Urothelium cell line (cell line): Measurements from ENCODE around the gene ESR2.
"Not testable (repeated sequence)": the region's sequence is repeated elsewhere in the genome, so short reads cannot be mapped to it uniquely, and the experiment has no call there.

Source experiments
- DNase-seq: peaks from one replicate; pipeline ENCODE4 v3.0.0; 2011; ENCODE audit warnings: low spot score, mixed read lengths
- FAIRE-seq: peaks from 2 replicates; lab custom pipeline; 2011; peaks lifted over from hg19 to GRCh38; lab: Jason Lieb, UNC

Gene ESR2

DNA sequence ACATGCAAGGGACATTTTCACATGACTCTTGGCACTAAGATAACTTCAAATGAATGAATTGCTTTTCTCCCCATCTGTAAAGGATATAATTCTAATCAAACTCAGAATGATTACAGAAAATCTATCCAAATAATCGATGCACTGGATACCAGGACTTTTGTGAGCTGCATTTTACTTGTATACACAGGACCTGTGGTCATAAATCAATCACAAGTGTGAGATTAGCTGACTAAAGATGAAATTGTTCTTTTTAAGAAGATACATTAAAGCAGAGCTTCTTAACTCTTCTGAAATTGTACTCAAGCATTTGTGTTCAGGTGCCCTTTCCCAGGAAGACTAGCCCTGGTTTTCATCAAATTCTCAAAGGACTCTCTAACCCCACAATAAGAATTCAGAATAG lies 66.3 kb downstream of the ESR2 start:
- no peak for DNase-seq
- no peak for FAIRE-seq

DNA sequence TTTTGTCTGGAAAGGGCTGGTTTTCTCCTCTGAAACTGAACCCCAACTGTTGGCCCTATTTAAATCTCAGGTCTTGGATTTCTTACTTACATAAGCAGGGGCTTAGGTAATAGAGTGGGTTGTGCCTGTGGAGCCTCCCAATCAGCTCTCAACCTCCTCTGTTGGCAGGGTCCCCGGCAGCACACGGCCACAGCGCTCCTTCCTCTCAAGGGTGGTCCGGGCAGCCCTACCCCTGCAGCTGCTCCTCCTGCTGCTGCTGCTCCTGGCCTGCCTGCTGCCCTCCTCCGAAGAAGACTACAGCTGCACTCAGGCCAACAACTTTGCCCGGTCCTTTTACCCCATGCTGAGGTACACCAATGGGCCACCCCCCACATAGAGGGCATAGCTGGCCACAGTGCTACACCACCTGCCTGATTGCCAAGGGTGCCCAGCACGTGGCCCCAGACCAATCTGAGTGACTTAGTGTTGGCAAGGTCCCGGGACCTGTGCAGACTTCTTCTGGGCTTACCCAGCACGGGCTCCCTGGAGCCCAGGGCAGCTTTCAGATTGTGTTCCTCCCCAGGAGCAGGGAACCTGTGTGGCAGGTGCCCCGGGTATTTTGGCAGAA lies 68.9 kb downstream of the ESR2 start:
- DNase-seq (no peak), FAIRE-seq (no peak)

DNA sequence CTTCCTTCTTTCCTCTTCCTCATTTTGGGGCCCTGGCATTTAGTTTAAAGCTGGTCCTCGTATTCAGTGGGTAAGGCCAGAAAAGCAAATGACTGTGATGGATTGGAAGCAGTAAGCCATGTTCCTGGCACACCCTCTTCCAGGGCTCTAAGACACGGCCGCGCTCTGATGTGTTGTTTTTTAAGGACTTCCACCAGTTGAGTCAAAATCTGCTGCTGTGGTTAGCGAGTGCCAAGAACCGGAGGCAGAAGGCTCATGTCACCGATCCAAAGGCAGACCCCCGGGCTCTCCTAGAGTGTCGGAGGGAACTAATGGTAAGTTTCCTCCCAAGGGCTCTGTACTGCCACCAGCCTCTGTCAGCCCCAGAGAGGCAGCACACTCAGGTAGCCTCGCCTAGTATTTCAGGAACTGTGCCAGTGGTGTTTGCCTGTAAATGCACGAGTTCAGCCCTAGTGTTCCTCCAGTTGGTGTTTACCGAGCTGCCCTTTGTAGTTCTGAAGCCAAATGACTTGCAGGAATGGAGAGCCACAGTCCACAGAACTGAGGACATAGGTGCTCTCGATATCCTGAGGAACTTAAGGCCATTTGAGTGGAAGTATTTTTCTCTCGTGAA lies 72.7 kb downstream of the ESR2 start:
- FAIRE-seq: peak; percentile 66

DNA sequence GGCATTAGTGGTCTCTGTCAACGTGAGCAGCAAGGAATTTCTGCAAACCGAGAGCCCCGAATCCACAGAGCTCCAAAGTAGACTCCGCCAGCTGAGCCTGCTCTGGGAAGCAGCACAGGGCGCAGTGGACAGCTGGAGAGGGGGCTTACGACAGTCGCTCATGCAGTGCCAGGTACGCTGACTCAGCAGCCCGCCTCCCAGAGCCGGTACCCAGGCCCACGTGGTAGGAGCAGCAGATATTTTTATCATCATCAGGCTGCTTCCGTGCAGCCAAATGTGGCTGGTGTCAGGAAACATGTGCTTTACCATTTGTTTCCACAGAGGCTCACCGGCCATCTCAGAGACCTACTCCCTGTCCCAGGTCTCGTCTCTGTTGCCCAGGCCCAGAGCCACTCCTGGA lies 73.7 kb downstream of the ESR2 start:
- DNase-seq: no peak
- peak; percentile 59 for FAIRE-seq

More for the DNA sequence above, 72.7 kb downstream of the ESR2 start:
- no peak for DNase-seq

DNA sequence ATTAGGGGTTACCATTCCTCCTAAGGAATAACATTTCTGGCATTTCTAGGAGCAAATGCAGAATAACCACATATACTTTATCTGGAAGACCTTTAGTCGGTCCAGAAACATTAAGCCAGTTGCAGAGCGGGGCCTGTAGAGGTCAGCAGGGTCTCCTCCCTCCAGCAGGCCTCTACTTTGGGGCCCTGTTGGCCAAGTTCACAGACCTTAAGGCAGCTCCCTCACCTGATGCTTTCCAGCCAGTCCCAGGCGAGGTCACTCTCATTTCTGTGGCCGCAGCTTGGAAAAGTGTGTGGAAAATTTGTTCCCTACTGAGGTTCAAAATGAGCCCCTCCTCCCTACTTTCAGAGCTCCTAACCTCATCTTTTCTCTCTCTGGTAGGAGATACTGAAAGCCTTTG lies 74.1 kb downstream of the ESR2 start:
- no peak for FAIRE-seq
- DNase-seq: no peak

DNA sequence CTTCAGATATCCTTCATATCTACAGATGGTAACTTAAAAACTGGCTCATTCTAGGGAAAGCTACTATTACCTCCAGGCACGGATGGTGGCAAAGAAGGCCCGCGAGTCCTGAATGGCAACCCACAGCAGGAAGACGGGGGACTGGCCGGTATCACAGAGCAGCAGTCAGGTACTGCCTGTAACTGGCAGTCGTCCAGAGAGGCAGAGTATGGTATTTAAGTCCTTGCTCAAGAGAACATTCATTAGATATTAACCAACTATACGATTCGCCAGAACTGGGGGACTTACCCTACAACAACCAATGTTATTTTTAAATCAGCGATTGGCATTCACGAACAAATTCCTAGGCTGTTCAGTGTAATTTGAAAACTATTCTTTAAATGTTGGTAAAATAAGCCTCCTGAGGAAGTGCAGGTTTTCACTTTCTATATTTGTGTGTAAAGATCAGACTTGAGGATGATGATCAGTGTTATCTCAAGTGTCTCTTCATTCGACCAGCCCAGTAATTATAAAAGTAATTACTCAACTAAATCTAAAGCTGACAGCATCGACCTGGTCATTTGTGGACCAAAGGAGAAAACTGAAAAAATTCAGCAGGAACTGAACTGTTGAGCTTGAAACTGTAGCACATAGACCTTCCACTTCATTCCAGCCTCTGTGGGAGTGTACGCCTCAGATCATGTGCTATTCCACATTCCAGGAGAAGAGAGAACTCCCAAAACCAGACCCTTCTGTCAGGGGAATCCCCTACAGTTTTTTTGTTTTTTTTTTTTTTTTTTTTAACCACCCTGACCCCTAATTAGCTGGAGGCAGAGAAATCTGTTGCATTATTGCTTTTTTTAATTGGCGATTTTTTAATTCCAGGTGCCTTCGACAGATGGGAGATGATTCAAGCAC lies 75.6 kb downstream of the ESR2 start:
- FAIRE-seq (no peak), DNase-seq (no peak)

DNA sequence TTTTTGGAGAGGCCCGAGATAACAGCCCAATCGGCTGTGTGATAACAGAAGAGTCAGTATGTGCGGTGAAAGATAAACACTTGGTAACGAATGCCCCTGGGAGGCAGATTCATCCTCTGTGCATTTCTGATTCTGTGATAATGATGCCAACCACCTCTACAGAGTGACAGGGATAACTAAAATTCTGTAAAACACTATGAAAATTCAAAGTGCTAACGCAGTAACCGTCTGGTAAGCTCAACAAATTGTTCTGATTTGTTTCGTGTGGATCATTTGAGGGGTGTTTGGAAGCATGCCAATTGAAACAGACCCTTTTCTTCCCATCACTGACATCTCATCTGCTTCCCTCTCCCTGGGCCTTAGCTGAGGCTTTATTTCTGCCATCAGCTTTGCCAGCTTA lies 76.3 kb downstream of the ESR2 start:
- peak; percentile 37 for FAIRE-seq
- DNase-seq: no peak

DNA sequence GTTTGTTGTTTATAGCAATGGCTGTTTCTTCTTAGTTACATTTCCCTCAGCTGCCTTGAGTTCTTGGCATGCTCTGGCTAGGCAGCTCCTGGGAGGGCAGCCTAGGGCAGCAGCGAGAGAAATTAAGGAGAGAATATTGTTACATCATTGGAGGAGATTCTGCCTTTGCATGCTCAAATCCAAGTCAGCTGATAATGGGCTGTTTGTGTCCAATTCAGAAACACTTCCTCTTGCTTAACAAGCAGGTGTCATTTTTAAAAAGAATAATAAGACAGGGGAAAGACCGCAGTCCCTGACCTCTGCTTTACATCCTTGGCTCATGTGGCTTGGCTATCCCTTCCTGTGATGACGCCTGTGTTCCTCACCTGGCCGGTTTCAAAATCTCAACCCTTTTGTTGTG lies 76.9 kb downstream of the ESR2 start:
- no peak for DNase-seq
- FAIRE-seq: no peak

DNA sequence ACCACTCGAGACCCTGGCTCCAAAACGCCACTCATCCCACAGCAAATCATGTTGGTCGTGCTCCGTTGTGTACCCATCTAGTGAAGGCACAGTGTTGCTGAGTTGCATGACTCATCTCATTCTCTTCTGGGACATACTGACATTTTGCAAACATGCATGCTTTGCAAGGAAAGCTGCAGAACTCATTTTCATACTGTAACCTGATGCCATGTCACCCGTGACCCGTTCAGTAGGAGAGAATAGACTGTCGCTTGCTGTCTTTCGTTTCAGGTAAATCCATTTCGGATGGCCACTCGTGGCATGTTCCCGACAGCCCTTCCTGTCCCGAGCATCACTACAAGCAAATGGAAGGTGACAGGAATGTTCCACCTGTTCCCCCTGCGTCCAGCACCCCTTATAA lies 78.2 kb downstream of the ESR2 start:
- FAIRE-seq (peak; percentile 96), DNase-seq (no peak)

DNA sequence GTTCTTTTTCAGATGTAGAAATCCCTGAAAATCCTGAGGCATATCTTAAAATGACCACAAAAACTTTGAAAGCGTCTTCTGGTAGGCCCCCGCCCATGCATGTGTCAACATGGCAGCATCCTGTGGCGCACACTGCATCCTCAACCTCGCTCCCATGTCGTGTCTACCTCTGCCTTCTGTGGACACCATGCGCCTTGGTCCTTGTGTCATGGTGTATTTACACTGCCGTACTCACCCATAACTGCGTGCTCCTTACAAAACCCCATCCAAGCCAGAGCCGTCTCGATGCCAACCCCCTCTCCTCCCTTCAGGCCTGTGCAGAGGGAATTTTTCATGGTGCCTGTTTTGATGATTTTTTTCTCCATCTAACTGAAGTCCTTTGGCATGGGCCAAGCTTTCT lies 78.9 kb downstream of the ESR2 start:
- peak; percentile 98 for FAIRE-seq
- no peak for DNase-seq

DNA sequence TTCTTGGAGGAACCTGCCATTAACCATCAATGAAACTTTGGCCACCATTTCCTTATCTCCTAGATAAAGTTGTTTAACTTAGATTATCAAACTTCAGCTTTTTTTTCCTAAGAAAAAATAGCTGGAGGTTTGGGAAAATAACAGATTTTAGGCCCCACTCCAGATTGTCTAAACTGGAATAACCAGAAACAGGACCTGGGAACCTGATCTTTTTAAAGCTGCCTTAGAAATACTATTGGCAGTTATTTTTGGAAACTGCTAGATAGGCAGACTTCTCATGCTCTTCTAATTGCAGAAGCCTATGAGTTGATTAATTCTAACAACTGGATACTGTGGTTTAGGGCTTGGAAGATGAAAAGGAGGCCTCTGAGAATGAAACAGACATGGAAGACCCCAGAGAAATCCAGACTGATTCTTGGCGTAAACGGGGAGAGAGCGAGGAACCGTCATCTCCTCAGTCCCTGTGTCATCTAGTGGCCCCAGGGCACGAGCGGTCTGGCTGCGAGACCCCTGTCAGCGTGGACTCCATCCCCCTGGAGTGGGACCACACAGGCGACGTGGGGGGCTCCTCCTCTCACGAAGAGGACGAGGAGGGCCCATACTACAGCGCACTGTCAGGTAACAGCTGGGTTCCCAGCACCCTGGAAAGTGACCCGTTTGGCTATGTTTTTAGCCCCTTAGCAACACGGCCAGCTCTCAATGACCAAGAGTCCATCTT lies 80.2 kb downstream of the ESR2 start:
- FAIRE-seq: no peak

DNA sequence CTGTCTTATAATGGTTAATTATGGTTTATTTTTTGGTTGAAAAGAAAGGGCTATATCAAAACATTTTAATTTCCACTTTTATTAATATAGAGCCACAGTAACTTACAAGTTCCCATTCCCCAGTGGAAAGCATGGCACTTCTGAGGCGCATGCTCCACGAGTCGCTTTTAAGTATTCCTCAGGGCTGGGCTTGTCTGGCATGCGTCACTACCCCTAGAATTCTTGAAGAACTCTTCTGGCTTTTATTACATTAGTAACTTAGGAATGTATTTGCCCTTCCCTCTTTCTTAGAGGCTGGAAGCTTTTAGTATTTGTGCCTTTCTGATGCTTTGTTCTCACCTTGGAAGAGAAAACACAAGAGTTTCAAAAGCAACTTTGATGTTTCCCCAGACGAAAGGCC lies 81.1 kb downstream of the ESR2 start:
- DNase-seq (no peak), FAIRE-seq (no peak)

More for the DNA sequence above, 80.2 kb downstream of the ESR2 start:
- DNase-seq: no peak

DNA sequence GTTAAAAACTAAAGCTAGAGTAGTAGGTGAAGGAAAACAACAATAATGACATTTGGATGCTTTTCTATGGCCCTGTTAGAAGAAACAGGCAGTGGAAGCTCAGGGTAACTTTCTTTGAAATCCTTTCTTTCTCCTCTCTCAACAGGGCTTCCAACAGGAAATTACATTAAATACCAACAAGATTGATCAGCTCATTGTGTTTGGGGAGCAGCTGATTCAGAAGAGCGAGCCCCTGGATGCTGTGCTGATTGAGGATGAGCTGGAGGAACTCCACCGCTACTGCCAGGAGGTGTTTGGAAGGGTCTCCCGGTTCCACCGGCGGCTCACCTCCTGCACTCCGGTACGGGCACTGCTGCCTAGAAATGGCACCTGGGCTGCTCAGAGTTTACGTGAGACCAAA lies 81.5 kb downstream of the ESR2 start:
- DNase-seq (no peak), FAIRE-seq (no peak)

DNA sequence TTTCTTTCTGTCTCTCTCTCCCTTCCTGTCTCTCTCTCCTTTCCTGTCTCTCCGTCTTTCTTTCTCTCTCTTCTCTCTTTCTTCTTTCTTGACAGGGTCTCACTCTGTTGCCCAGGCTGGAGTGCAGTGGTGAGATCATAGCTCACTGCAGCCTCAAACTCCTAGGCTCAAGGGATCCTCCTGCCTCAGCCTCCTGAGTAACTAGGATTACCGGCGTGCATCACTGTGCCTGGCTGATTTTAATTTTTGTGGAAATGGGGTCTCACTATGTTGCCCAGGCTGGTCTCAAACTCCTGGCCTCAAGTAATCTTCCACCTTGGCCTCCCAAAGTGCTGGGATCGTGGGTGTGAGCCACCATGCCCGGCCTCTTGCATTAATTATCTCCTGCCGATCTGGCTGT lies 83.3 kb downstream of the ESR2 start:
- not testable (repeated sequence) for DNase-seq, FAIRE-seq

DNA sequence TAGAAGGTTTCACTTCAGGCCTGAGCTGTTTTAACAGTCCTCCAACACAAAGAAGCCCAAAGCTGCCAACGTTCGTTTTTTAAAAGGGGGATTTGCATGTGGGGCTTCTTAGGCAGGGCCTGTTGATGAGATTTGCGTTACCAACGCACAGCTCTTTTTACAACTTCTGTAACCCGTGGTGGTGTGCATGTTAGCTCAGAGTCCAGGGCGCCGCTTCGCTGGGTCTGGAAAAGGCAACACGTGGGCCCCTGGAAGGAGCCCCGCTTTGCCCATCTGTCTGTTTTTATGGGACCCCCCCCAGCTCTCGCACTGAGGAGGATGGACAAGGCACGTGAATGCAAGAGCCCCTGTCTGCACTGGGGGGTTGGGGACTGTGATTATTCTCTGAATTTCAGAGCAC lies 84.0 kb downstream of the ESR2 start:
- FAIRE-seq (no peak), DNase-seq (no peak)

DNA sequence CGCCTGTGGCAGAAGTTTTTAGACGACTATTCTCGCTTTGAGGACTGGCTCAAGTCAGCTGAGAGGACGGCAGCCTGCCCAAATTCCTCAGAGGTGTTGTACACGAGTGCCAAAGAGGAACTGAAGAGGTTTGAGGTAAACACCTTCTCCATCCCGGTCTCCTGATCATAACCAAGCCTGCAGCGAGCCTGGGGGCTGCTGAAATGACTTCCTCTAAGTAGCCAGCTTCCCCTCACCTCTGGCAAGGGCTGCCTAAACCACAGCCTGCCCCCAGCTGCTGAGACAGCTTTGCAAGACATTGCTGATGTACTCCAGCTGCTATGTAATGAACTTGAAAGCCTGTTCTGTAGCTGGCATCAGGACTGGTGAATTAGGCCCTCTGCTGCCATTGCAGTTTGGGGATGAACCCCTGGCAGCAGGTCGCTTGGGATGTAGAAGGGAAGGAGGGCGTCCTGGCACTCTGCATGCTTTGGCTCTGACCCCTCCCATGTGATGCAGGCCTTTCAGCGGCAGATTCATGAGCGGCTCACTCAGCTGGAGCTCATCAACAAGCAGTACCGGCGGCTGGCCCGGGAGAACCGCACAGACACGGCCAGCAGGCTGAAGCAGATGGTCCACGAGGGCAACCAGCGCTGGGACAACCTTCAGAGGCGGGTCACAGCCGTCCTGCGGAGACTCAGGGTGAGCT lies 84.6 kb downstream of the ESR2 start:
- FAIRE-seq: peak; percentile 83
- no peak for DNase-seq

DNA sequence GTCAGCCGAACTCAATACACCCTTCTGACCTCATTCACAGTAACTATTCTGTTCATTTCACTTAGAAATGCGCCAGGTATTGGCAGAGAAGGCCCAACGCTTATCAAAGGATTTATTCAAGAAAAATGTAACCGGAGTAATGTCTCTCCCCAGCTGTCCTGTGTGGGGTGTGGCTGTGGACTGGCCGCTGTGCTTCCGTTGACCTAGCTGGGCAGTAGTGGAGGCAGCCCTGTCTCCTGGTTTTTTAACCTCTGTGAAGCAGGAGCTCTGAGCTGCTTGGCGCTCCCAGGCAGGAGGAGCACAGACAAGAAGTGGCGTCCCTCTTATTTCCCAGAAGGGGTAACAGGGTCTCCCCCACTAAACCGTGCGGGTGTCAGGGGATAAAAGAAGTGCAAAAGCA lies 85.2 kb downstream of the ESR2 start:
- DNase-seq: no peak
- peak; percentile 42 for FAIRE-seq

DNA sequence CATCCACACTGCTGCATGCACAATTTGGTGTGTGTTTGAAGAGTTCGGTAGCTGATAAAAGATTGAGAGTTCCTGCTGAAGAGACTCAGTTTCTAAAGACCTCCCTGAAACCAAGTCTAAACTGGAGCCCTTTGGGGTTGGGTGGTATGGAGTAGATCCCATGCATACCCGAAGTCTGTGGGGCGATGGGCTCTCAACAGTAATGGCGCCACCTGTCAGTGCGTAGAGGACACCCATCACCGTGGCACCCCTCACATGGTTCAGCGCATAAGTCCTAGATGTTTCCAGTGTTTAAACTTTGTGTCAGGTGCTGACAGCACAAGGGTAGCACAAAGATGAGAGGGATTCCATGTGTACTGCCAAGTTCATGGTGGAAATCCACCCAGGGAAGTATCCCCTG lies 85.9 kb downstream of the ESR2 start:
- peak; percentile 59 for FAIRE-seq
- no peak for DNase-seq

DNA sequence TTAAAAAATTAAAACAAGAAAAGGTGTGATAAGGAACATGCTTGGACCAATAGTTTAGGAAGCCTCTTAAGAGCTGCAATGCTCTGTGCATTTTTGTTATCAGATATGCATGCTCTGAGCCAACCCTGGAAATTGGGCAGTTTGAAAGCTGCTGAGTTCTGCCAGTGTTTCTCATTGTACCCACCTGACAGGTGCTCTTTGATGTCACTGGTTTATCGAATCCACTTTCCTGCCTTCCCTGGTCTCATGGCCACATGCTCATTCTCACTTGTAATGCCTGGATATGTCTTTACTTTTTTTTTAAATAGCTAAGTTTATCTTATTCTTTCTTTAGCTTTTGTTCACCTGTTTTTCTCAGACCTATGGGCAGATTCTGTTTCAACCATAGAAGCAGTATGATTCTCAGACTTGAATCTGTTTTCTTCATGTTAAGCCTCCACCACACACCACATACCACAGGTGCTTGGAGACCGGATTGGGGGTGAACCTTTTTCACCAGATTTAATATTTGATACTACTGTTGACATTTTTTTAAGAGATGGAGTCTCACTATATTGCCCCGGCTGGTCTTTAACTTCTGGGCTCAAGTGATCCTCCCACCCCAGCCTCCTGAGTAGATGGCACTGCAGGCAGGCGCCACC lies 90.7 kb downstream of the ESR2 start:
- DNase-seq: no peak
- no peak for FAIRE-seq

DNA sequence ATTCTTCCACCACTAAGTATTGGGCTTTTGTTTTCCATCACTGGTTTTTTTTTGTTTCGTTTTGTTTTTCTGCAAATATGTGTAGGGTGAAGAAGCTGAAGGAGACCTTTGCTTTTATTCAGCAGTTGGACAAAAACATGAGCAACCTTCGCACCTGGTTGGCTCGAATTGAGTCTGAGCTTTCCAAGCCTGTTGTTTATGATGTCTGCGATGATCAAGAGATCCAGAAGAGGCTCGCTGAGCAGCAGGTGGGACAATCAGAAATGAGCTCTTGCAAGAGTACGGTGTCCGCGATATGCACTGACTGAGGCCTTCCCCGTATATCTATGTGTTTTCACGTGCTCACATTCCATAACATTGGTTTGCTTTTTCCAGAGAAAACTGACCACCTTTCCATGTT lies 91.5 kb downstream of the ESR2 start:
- no peak for DNase-seq
- FAIRE-seq: peak; percentile 5
